ENCODE data around the gene A3GALT2.

GRCh38 chr1:33257207-33257771, 63.6 kb downstream of the A3GALT2 start:
- TF ChIP-seq, protein P1, sequence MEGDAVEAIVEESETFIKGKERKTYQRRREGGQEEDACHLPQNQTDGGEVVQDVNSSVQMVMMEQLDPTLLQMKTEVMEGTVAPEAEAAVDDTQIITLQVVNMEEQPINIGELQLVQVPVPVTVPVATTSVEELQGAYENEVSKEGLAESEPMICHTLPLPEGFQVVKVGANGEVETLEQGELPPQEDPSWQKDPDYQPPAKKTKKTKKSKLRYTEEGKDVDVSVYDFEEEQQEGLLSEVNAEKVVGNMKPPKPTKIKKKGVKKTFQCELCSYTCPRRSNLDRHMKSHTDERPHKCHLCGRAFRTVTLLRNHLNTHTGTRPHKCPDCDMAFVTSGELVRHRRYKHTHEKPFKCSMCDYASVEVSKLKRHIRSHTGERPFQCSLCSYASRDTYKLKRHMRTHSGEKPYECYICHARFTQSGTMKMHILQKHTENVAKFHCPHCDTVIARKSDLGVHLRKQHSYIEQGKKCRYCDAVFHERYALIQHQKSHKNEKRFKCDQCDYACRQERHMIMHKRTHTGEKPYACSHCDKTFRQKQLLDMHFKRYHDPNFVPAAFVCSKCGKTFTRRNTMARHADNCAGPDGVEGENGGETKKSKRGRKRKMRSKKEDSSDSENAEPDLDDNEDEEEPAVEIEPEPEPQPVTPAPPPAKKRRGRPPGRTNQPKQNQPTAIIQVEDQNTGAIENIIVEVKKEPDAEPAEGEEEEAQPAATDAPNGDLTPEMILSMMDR (IDR thresholded peaks at IDR 0.05) = no peak
- TF ChIP-seq EZH2 (IDR thresholded peaks at IDR 0.05) = no peak
